SU-DHL-6 (cell line): ENCODE results near the gene RAP2B.
A peak's percentile ranks its signal among the peaks of the same experiment; 100 is the strongest.

Source experiments
- H2AFZ ChIP-seq: fragments of 200-600 bp; sonication (generic); 2 replicates; pipeline ENCODE4 v1.6.1; 2014; ENCODE audit warnings: low read depth, mild to moderate bottlenecking, moderate library complexity, mixed read lengths, antibody characterized with exemption, low read length; ENCODE audit not compliant: severe bottlenecking
- H3F3A ChIP-seq: fragments of 200-600 bp; shearing (Covaris generic); 2 replicates; pipeline ENCODE4 v1.6.0; 2016; ENCODE audit warnings: antibody characterized with exemption, mild to moderate bottlenecking; ENCODE audit not compliant: insufficient read depth
- H3K27ac ChIP-seq: fragments of 200-600 bp; sonication (generic); 2 replicates; pipeline ENCODE4 v1.5.1; 2016; ENCODE audit warnings: low read depth, mild to moderate bottlenecking, low read length, moderate library complexity, mixed read lengths
- H3K27me3 ChIP-seq: fragments of 200-600 bp; sonication (generic), shearing (Covaris generic); 2 replicates; pipeline ENCODE4 v1.6.0; 2014; ENCODE audit warnings: mild to moderate bottlenecking, low read length
- H3K36me3 ChIP-seq: fragments of 200-600 bp; sonication (generic); 2 replicates; pipeline ENCODE4 v1.6.1; 2014; ENCODE audit warnings: mild to moderate bottlenecking, low read length, mixed read lengths
- H3K4me2 ChIP-seq: fragments of 300-600, 200-600 bp; shearing (Covaris generic), sonication (generic); 2 replicates; pipeline ENCODE4 v1.6.0; 2014; ENCODE audit warnings: low read length, low read depth, mild to moderate bottlenecking; ENCODE audit not compliant: poor library complexity, severe bottlenecking
- H3K4me3 ChIP-seq: fragments of 200-600 bp; sonication (generic); 2 replicates; pipeline ENCODE4 v1.5.1; 2014; ENCODE audit warnings: antibody characterized with exemption, low read length, mild to moderate bottlenecking, mixed read lengths; ENCODE audit not compliant: insufficient read depth, poor library complexity, severe bottlenecking
- H3K79me2 ChIP-seq: fragments of 200-600 bp; sonication (generic); 2 replicates; pipeline ENCODE4 v1.6.1; 2014; ENCODE audit warnings: mild to moderate bottlenecking, low read length, moderate library complexity; ENCODE audit not compliant: insufficient read depth
- H3K9ac ChIP-seq: fragments of 200-600 bp; sonication (generic); 2 replicates; pipeline ENCODE4 v1.7.0; 2014; ENCODE audit warnings: mild to moderate bottlenecking, low read length
- H3K9me2 ChIP-seq: fragments of 200-600 bp; sonication (generic); replicated peaks from 2 replicates; pipeline ENCODE4 v1.6.1; 2014; ENCODE audit warnings: low read length; ENCODE audit not compliant: insufficient read depth
- H3K9me3 ChIP-seq: fragments of 200-600 bp; sonication (generic); 2 replicates; pipeline ENCODE4 v1.6.1; 2014; ENCODE audit warnings: low read length, mixed read lengths; ENCODE audit not compliant: insufficient read depth
- H4K20me1 ChIP-seq: fragments of 200-600 bp; sonication (generic); 2 replicates; pipeline ENCODE4 v1.6.1; 2014; ENCODE audit warnings: low read depth, mild to moderate bottlenecking, antibody characterized with exemption, low read length, moderate library complexity, mixed read lengths
- EZH2phosphoT487 ChIP-seq: fragments of 200-600 bp; sonication (generic), shearing (Covaris generic); conservative IDR thresholded peaks from 2 replicates; pipeline ENCODE4 v1.6.1; 2018; ENCODE audit warnings: mild to moderate bottlenecking, antibody characterized with exemption, low read length, moderate library complexity, mixed read lengths
- TF ChIP-seq, protein P1 (sequence below): fragments of 200-600 bp; sonication (generic); IDR thresholded peaks from one replicate; pipeline ENCODE4 v1.5.1; 2017; ENCODE audit warnings: antibody characterized with exemption, mild to moderate bottlenecking, low read length, moderate library complexity; ENCODE audit not compliant: insufficient read depth, poor library complexity, severe bottlenecking

RAP2B gene

DNA sequence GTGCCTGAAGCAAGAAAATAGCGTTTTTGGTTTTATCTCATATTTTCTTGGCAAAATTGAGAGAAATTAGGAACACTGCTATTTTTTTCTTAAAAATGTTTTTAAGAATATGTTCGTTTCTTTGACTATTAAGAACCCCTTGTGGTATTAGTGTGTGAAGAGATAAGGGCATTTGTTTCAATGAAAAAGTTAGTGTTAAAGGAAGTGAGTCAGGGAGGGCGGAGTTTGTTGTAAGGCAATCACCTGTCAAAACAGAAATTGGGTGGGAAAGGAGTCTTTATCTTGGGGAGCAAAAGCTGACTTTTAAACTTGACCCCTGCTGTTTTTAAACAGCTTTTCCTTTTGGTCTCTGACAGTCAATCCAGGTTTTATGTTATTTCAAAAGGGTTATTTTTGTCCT, 4.2 kb downstream of the RAP2B start:
- H3K4me3 ChIP-seq: no peak overlapping the region
- H3K9me2 ChIP-seq: no peaks in the 10 kb centered on the region
- H3K27me3 ChIP-seq: no peaks in the 10 kb centered on the region
- TF ChIP-seq, protein P1, sequence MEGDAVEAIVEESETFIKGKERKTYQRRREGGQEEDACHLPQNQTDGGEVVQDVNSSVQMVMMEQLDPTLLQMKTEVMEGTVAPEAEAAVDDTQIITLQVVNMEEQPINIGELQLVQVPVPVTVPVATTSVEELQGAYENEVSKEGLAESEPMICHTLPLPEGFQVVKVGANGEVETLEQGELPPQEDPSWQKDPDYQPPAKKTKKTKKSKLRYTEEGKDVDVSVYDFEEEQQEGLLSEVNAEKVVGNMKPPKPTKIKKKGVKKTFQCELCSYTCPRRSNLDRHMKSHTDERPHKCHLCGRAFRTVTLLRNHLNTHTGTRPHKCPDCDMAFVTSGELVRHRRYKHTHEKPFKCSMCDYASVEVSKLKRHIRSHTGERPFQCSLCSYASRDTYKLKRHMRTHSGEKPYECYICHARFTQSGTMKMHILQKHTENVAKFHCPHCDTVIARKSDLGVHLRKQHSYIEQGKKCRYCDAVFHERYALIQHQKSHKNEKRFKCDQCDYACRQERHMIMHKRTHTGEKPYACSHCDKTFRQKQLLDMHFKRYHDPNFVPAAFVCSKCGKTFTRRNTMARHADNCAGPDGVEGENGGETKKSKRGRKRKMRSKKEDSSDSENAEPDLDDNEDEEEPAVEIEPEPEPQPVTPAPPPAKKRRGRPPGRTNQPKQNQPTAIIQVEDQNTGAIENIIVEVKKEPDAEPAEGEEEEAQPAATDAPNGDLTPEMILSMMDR: no peak
- TF ChIP-seq EZH2phosphoT487: no peak
- peaks cover 36% of the 10 kb centered on the region for H4K20me1 ChIP-seq
- no peak overlapping the region for H3K9ac ChIP-seq
- H3K36me3 ChIP-seq: 0 out of 2 replicates have a peak, but pooled peaks cover 6% of the 10 kb centered on the region
- no peaks in the 10 kb centered on the region for H3K9me3 ChIP-seq
- H3K4me2 ChIP-seq: peak overlapping the region; percentile 88
- H2AFZ ChIP-seq: no peak overlapping the region
- peaks cover 65% of the 10 kb centered on the region for H3K79me2 ChIP-seq
- no peak overlapping the region for H3K27ac ChIP-seq
- H3F3A ChIP-seq: no peaks in the 10 kb centered on the region; the same call in 1 of the 2 replicates

DNA sequence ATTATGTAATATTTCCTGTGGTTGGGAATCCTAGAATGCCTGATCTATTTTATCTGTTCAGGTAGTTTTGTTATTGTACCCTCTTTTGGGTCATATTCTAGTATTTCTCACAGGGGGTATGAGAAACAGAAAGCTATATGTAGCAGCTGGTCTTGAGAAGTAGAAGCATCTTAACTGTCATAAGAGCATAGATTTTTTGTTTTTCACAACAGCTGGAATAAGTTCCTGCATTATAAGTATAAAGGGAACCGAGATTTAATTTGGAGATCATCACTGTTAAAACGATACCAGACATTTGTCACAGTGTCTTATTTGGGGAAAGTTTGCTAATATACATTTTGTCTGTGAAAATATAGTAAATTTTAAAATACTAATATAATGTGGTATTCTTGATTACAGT, 4.8 kb downstream of the RAP2B start:
- Histone ChIP-seq H3K9me2 (no peaks in the 10 kb centered on the region), H3K27ac (no peak overlapping the region), H3K27me3 (no peaks in the 10 kb centered on the region), H3K79me2 (peaks cover 65% of the 10 kb centered on the region), H3K9ac (no peak overlapping the region), H2AFZ (no peak overlapping the region), H3K9me3 (no peaks in the 10 kb centered on the region), H3K4me2 (peak overlapping the region; percentile 88), H4K20me1 (peaks cover 36% of the 10 kb centered on the region), H3K36me3 (0 out of 2 replicates have a peak, but pooled peaks cover 6% of the 10 kb centered on the region), H3K4me3 (no peak overlapping the region), H3F3A (no peaks in the 10 kb centered on the region; the same call in 1 of the 2 replicates)
- TF ChIP-seq EZH2phosphoT487: no peak
- TF ChIP-seq, protein P1: no peak

GRCh38 chr3:153169793-153170383, 7.9 kb downstream of the RAP2B start:
- Histone ChIP-seq H3F3A (peaks cover 7% of the 10 kb centered on the region; the same call in 1 of the 2 replicates), H3K4me3 (no peak overlapping the region), H3K9ac (no peak overlapping the region), H3K27me3 (no peaks in the 10 kb centered on the region), H3K36me3 (0 out of 2 replicates have a peak, but pooled peaks cover 6% of the 10 kb centered on the region), H3K79me2 (peaks cover 38% of the 10 kb centered on the region), H2AFZ (no peak overlapping the region), H4K20me1 (peaks cover 23% of the 10 kb centered on the region; the same call in 1 of the 2 replicates), H3K27ac (no peak overlapping the region), H3K9me2 (no peaks in the 10 kb centered on the region), H3K9me3 (no peaks in the 10 kb centered on the region), H3K4me2 (no peak overlapping the region)
- TF ChIP-seq EZH2phosphoT487: no peak
- TF ChIP-seq, protein P1: no peak
